GM12878 (cell line): ENCODE results near the gene CHST5. TPM values are rescaled to one million over a fixed set of nuclear protein-coding genes. Genes with fewer than 3 reads are reported as not detected.

Experiments
- ATAC-seq: fragments of 200-7000 bp; cut with Tn5 transposase; 3 replicates; pipeline ENCODE4 v1.9.1; 2020; ENCODE audit warnings: mild to moderate bottlenecking, moderate library complexity
- BruUV-seq: library from RNA; stranded (reverse); fragments of 400-500 nt; replicated peaks from 2 replicates; lab custom pipeline; 2021; lab: Mats Ljungman, UMichigan
- CTCF ChIA-PET: fragments of 300-600 bp; sonication (Branson Sonifier 250); formaldehyde crosslinking; extraction: SDS; loops from one replicate; lab custom pipeline; 2021; ENCODE audit warnings: inconsistent platforms; lab: Yijun Ruan, JAX
- POLR2A ChIA-PET: fragments of 350-600 bp; formaldehyde crosslinking; extraction: SDS; loops from one replicate; lab custom pipeline; 2021; ENCODE audit warnings: inconsistent platforms; lab: Charles Lee
- RAD21 ChIA-PET: fragments of 300-600 bp; sonication (Branson Sonifier 250); formaldehyde crosslinking; loops from one replicate; lab custom pipeline; 2023; ENCODE audit warnings: antibody characterized with exemption; ENCODE audit not compliant: unreplicated experiment; lab: Charles Lee
- SMC1A ChIA-PET: fragments of 300-600 bp; sonication (Branson Sonifier 250); formaldehyde crosslinking; loops from one replicate; lab custom pipeline; 2023; ENCODE audit not compliant: unreplicated experiment, uncharacterized antibody; lab: Charles Lee
- DNase-seq: peaks from one replicate; pipeline ENCODE4 v3.0.0-alpha.2; 2011; ENCODE audit warnings: low read depth, low spot score
- FAIRE-seq: peaks from 3 replicates; lab custom pipeline; 2011; peaks lifted over from hg19 to GRCh38; lab: Jason Lieb, UNC
- H2AFZ ChIP-seq: 2 replicates; pipeline ENCODE4 v1.6.0; 2011; ENCODE audit warnings: low read depth, low read length, control low read depth; ENCODE audit not compliant: control insufficient read depth
- H3K27ac ChIP-seq: 2 replicates; pipeline ENCODE4 v1.5.1; 2011; ENCODE audit warnings: control low read depth; ENCODE audit not compliant: control insufficient read depth, insufficient read depth
- H3K27me3 ChIP-seq, 2 experiments: replicated peaks in 1 of 2; 2 replicates each; pipeline versions ENCODE4 v1.6.0 to v1.6.1; 2011; ENCODE audit warnings: low read length in 1 of 2; ENCODE audit not compliant: control insufficient read depth in 2 of 2, insufficient read depth in 2 of 2
- H3K36me3 ChIP-seq, 2 experiments: 2 replicates each; pipeline ENCODE4 v1.5.1; 2011; ENCODE audit warnings: low read length in 1 of 2; ENCODE audit not compliant: control insufficient read depth in 2 of 2, insufficient read depth in 2 of 2
- H3K4me1 ChIP-seq: 2 replicates; pipeline ENCODE4 v1.6.1; 2011; ENCODE audit warnings: mild to moderate bottlenecking, low read length, moderate library complexity, mixed read lengths; ENCODE audit not compliant: control insufficient read depth, insufficient read depth
- H3K4me2 ChIP-seq: 2 replicates; pipeline ENCODE4 v1.6.0; 2011; ENCODE audit warnings: control low read depth; ENCODE audit not compliant: control insufficient read depth, insufficient read depth
- H3K4me3 ChIP-seq: fragments of 200-600 bp; sonication (generic); 2 replicates; pipeline ENCODE4 v1.5.1; 2016
- H3K79me2 ChIP-seq: 2 replicates; pipeline ENCODE4 v1.6.0; 2011; ENCODE audit warnings: low read length; ENCODE audit not compliant: control insufficient read depth, insufficient read depth
- H3K9ac ChIP-seq: 2 replicates; pipeline ENCODE4 v1.8.0; 2011; ENCODE audit warnings: low read length, control low read depth, mixed read lengths; ENCODE audit not compliant: control insufficient read depth, insufficient read depth
- H3K9me3 ChIP-seq: replicated peaks from 3 replicates; pipeline ENCODE4 v1.5.1; 2011; ENCODE audit warnings: mild to moderate bottlenecking, low read length; ENCODE audit not compliant: control insufficient read depth, insufficient read depth
- H4K20me1 ChIP-seq: 2 replicates; pipeline ENCODE4 v1.6.0; 2011; ENCODE audit not compliant: control insufficient read depth, insufficient read depth
- ASH2L ChIP-seq: fragments of 300-600, 200-600 bp; sonication (generic); IDR thresholded peaks from 2 replicates; pipeline ENCODE4 v1.6.1; 2017; ENCODE audit warnings: low read depth, mild to moderate bottlenecking, borderline replicate concordance
- ATF7 ChIP-seq: fragments of 450-650 bp; IDR thresholded peaks from 2 replicates; pipeline ENCODE4 v1.6.1; 2016; ENCODE audit warnings: low read depth, mild to moderate bottlenecking
- CBX5 ChIP-seq: sonication (generic); IDR thresholded peaks from 2 replicates; pipeline ENCODE4 v1.6.1; 2016; ENCODE audit warnings: low read depth, moderate library complexity, mild to moderate bottlenecking, inconsistent platforms
- GABPA ChIP-seq: IDR thresholded peaks from 2 replicates; pipeline ENCODE4 v1.6.1; 2014; ENCODE audit warnings: antibody characterized with exemption, low read depth, mild to moderate bottlenecking, inconsistent platforms
- IRF4 ChIP-seq: IDR thresholded peaks from 2 replicates; pipeline ENCODE4 v1.6.1; 2011; ENCODE audit warnings: low read depth, low read length
- JUNB ChIP-seq: IDR thresholded peaks from 2 replicates; pipeline ENCODE4 v1.6.1; 2016; ENCODE audit warnings: antibody characterized with exemption, mild to moderate bottlenecking
- MEF2A ChIP-seq: IDR thresholded peaks from 2 replicates; pipeline ENCODE4 v1.6.1; 2011; ENCODE audit warnings: low read depth, mild to moderate bottlenecking, low read length, moderate library complexity; ENCODE audit not compliant: insufficient read depth
- MXI1 ChIP-seq: fragments of 150-350 bp; IDR thresholded peaks from 2 replicates; pipeline ENCODE4 v1.6.1; 2011; ENCODE audit warnings: low read depth, mild to moderate bottlenecking, inconsistent platforms, low read length, improper control_type of control experiment
- NFYB ChIP-seq: IDR thresholded peaks from 2 replicates; pipeline ENCODE4 v1.6.1; 2011; ENCODE audit warnings: low read depth, mild to moderate bottlenecking, low read length, improper control_type of control experiment, moderate library complexity; ENCODE audit not compliant: insufficient read depth
- POLR2AphosphoS2 ChIP-seq: IDR thresholded peaks from 2 replicates; pipeline ENCODE4 v1.6.1; 2011; ENCODE audit warnings: low read depth, mild to moderate bottlenecking, low read length, improper control_type of control experiment, moderate library complexity
- SREBF1 ChIP-seq: IDR thresholded peaks from 2 replicates; pipeline ENCODE4 v1.6.1; 2012; ENCODE audit warnings: mild to moderate bottlenecking, low read length
- TBL1XR1 ChIP-seq: IDR thresholded peaks from 2 replicates; pipeline ENCODE4 v1.6.1; 2012; ENCODE audit warnings: low read depth, low read length, improper control_type of control experiment
- TCF7 ChIP-seq: IDR thresholded peaks from 2 replicates; pipeline ENCODE4 v1.6.1; 2014; ENCODE audit warnings: antibody characterized with exemption, borderline replicate concordance
- YBX1 ChIP-seq: fragments of 450-650 bp; IDR thresholded peaks from 2 replicates; pipeline ENCODE4 v1.6.1; 2016; ENCODE audit warnings: antibody characterized with exemption
- ZBED1 ChIP-seq: IDR thresholded peaks from 2 replicates; pipeline ENCODE4 v1.6.1; 2016; ENCODE audit warnings: borderline replicate concordance
- WGBS: methylation state at CpG from one replicate; pipeline ENCODE4 v1.1.6; 2016; ENCODE audit warnings: low lambda C conversion rate; ENCODE audit not compliant: insufficient replicate concordance, insufficient coverage; ENCODE audit errors: missing lambda C conversion rate; 5-methylcytosine and 5-hydroxymethylcytosine counted together
- in situ Hi-C: fragments of 300-500 bp; cut with MboI; formaldehyde crosslinking; loops from 9 replicates; pipeline ENCODE4 v1.14.3; 2018; ENCODE audit warnings: mixed read lengths
- intact Hi-C: fragments of 100-400 bp; cut with micrococcal nuclease; formaldehyde crosslinking; loops from one replicate; pipeline ENCODE4 v1.14.2; 2022; ENCODE audit not compliant: unreplicated experiment
- polyA plus RNA-seq, 11 experiments: library from polyadenylated mRNA; depleted of rRNA in 4 of 11; unstranded in 6 of 11; stranded (reverse) in 5 of 11; fragments of >200 nt; fragmentation: Nextera tagmentation in 4 of 11; fragmentation: Illumina TruSeq in 1 of 11; extraction: Ambion mirVana in 4 of 11; extraction: Trizol in 1 of 11; gene quantifications; 1 replicate in 1 of 11; 2 replicates in 10 of 11; pipeline versions ENCODE4 v1.2.1 to v1.2.3, GENCODE V29; 2011 to 2016; ENCODE audit warnings: inconsistent platforms in 2 of 11, missing spikeins in 2 of 11, low read depth in 1 of 11
- total RNA-seq, 4 experiments: library from RNA; depleted of rRNA in 3 of 4; stranded (reverse); fragments of >200 nt in 3 of 4; fragmentation: Illumina TruSeq in 1 of 4; extraction: Trizol in 1 of 4; gene quantifications; 2 replicates each; pipeline versions ENCODE4 v1.2.1 to v1.2.3, GENCODE V29; 2013 to 2021
- TF ChIP-seq, protein P1 (sequence below): fragments of 450-650 bp; IDR thresholded peaks from 2 replicates; pipeline ENCODE4 v1.6.1; 2014; ENCODE audit warnings: mild to moderate bottlenecking
- TF ChIP-seq, protein P2 (sequence below): fragments of 450-650 bp; IDR thresholded peaks from 2 replicates; pipeline ENCODE4 v1.6.1; 2016; ENCODE audit warnings: mild to moderate bottlenecking, moderate library complexity, borderline replicate concordance
- TF ChIP-seq, protein P3 (sequence below): fragments of 450-650 bp; IDR thresholded peaks from 2 replicates; pipeline ENCODE4 v1.6.1; 2017; ENCODE audit warnings: antibody characterized with exemption, mild to moderate bottlenecking, moderate library complexity

The CHST5 gene
- total and polyA plus RNA-seq, 10 of the 15 experiments (the other 5 are each of a cell fraction or from before 2014, with no cell fraction given): 0.04 to 0.43 (median 0.14) TPM; not detected in 6

DNA sequence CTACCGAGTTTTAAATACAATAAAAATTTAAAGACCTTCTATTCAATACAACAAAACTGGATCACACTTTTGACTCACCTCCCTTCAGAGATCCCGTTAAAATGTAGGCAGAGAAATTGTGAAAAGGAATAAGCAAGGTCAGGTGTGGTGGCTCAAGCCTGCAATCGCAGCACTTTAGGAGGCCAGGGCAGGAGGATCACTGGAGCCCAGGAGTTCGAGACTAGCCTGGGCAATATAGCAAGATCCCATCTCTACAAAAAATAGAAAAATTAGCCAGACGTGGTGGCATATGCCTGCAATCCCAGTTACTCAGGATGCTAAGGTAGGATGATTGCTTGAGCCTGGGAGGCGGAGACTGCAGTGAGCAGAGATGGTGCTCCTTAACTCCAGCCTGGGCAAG lies 16.7 kb downstream of the CHST5 start:
- H3K27ac ChIP-seq: no peak overlapping the region
- no peak for ATAC-seq
- 53% methylated on average over 6 of the region's 6 CpGs for WGBS
- H3K36me3 ChIP-seq: no peaks in the 10 kb centered on the region
- FAIRE-seq: no peak
- ChIA-PET POLR2A (no interaction called here), CTCF (interaction anchor here (1.0 to 9.6 kb wide), 8 partner anchors 25 to 245 kb away, joined by 3 to 153 read pairs (median 16); partner anchors contain the start of genes ADAT1, TMEM170A and TMEM231), RAD21 (interaction anchor here (0.9 kb wide), 1 partner anchor 102 kb away, joined by 3 read pairs; no protein-coding TSS in a partner anchor), SMC1A (interaction anchor here (2.9 to 4.5 kb wide), 2 partner anchors 48 to 103 kb away, joined by 20 to 39 read pairs; partner anchors contain the start of gene ADAT1)
- no peak overlapping the region for H3K4me3 ChIP-seq
- H2AFZ ChIP-seq: no peak overlapping the region
- H3K4me1 ChIP-seq: no peaks in the 10 kb centered on the region
- TF ChIP-seq MEF2A (no peak), NFYB (no peak), CBX5 (no peak), YBX1 (no peak), GABPA (no peak), SREBF1 (no peak), TCF7 (no peak), IRF4 (no peak), MXI1 (no peak), ASH2L (no peak), POLR2AphosphoS2 (no peak), ZBED1 (no peak), ATF7 (no peak), JUNB (no peak), TBL1XR1 (no peak)
- TF ChIP-seq, protein P1, sequence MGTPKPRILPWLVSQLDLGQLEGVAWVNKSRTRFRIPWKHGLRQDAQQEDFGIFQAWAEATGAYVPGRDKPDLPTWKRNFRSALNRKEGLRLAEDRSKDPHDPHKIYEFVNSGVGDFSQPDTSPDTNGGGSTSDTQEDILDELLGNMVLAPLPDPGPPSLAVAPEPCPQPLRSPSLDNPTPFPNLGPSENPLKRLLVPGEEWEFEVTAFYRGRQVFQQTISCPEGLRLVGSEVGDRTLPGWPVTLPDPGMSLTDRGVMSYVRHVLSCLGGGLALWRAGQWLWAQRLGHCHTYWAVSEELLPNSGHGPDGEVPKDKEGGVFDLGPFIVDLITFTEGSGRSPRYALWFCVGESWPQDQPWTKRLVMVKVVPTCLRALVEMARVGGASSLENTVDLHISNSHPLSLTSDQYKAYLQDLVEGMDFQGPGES: no peak
- TF ChIP-seq, protein P2, sequence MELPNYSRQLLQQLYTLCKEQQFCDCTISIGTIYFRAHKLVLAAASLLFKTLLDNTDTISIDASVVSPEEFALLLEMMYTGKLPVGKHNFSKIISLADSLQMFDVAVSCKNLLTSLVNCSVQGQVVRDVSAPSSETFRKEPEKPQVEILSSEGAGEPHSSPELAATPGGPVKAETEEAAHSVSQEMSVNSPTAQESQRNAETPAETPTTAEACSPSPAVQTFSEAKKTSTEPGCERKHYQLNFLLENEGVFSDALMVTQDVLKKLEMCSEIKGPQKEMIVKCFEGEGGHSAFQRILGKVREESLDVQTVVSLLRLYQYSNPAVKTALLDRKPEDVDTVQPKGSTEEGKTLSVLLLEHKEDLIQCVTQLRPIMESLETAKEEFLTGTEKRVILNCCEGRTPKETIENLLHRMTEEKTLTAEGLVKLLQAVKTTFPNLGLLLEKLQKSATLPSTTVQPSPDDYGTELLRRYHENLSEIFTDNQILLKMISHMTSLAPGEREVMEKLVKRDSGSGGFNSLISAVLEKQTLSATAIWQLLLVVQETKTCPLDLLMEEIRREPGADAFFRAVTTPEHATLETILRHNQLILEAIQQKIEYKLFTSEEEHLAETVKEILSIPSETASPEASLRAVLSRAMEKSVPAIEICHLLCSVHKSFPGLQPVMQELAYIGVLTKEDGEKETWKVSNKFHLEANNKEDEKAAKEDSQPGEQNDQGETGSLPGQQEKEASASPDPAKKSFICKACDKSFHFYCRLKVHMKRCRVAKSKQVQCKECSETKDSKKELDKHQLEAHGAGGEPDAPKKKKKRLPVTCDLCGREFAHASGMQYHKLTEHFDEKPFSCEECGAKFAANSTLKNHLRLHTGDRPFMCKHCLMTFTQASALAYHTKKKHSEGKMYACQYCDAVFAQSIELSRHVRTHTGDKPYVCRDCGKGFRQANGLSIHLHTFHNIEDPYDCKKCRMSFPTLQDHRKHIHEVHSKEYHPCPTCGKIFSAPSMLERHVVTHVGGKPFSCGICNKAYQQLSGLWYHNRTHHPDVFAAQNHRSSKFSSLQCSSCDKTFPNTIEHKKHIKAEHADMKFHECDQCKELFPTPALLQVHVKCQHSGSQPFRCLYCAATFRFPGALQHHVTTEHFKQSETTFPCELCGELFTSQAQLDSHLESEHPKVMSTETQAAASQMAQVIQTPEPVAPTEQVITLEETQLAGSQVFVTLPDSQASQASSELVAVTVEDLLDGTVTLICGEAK: no peak
- TF ChIP-seq, protein P3, sequence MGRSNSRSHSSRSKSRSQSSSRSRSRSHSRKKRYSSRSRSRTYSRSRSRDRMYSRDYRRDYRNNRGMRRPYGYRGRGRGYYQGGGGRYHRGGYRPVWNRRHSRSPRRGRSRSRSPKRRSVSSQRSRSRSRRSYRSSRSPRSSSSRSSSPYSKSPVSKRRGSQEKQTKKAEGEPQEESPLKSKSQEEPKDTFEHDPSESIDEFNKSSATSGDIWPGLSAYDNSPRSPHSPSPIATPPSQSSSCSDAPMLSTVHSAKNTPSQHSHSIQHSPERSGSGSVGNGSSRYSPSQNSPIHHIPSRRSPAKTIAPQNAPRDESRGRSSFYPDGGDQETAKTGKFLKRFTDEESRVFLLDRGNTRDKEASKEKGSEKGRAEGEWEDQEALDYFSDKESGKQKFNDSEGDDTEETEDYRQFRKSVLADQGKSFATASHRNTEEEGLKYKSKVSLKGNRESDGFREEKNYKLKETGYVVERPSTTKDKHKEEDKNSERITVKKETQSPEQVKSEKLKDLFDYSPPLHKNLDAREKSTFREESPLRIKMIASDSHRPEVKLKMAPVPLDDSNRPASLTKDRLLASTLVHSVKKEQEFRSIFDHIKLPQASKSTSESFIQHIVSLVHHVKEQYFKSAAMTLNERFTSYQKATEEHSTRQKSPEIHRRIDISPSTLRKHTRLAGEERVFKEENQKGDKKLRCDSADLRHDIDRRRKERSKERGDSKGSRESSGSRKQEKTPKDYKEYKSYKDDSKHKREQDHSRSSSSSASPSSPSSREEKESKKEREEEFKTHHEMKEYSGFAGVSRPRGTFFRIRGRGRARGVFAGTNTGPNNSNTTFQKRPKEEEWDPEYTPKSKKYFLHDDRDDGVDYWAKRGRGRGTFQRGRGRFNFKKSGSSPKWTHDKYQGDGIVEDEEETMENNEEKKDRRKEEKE: no peak
- H3K4me2 ChIP-seq: no peak overlapping the region
- H3K27me3 ChIP-seq: no peaks in the 10 kb centered on the region
- no TSS peak for BruUV-seq
- H3K9me3 ChIP-seq: no peaks in the 10 kb centered on the region
- no peaks in the 10 kb centered on the region for H4K20me1 ChIP-seq
- DNase-seq: no peak
- intact Hi-C loops (loop anchor here (5.0 kb wide), 1 partner anchor 38 kb away; the partner anchor contains the start of gene TMEM231), in situ Hi-C loops (no loop called here)
- no peaks in the 10 kb centered on the region for H3K79me2 ChIP-seq
- no peak overlapping the region for H3K9ac ChIP-seq
